Body of pancreas (tissue), 4 donors: ENCODE measurements around the gene NPHP4.

ENCODE experiments used
- CTCF ChIP-seq, 7 experiments: fragments of 450-650 bp in 4 of 7; fragments of 200-600 bp in 3 of 7; sonication (generic) in 3 of 7; IDR thresholded peaks; one replicate each; pipeline ENCODE4 v1.5.1; 2016 to 2019; ENCODE audit warnings: antibody characterized with exemption in 7 of 7
- POLR2A ChIP-seq, 3 donors: fragments of 450-650 bp; IDR thresholded peaks; one replicate each; pipeline ENCODE4 v1.6.1; 2016; ENCODE audit warnings: antibody characterized with exemption in 3 of 3, mild to moderate bottlenecking in 2 of 3

- TF ChIP-seq CTCF (IDR thresholded peaks at IDR 0.05), result no peak
- TF ChIP-seq POLR2A (IDR thresholded peaks at IDR 0.05), result no peak
Observed at GRCh38 chr1:5940723-5941407, 51.4 kb downstream of the NPHP4 start.
